ENCODE results near the gene FAM83F.

DNA sequence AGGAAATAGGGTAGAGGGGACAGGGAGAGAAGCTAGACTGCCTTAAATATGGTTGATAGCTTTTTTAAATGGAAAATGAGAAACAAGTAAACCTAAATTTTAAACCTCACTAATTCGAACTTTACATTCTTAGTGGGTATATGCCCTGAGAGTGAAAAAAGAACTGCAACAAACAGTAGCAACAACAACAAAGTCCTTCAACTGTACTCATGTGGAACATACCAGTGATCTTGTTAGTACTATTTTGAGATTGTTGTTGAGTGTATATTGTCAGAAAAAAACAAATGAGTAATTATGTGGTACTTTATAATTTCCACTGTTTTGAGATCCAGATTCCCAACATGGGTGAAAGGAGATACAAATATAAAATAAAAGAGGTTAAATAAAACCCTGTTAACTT is 94.1 kb downstream of the FAM83F start:
- TF ChIP-seq STAT1 (conservative IDR thresholded peaks at IDR 0.05) = no peak
- no peak for TF ChIP-seq NR2C2 (IDR thresholded peaks at IDR 0.05; ENCODE audit: borderline replicate concordance, control insufficient read depth, insufficient read length, low read depth)
- TF ChIP-seq, protein P1, sequence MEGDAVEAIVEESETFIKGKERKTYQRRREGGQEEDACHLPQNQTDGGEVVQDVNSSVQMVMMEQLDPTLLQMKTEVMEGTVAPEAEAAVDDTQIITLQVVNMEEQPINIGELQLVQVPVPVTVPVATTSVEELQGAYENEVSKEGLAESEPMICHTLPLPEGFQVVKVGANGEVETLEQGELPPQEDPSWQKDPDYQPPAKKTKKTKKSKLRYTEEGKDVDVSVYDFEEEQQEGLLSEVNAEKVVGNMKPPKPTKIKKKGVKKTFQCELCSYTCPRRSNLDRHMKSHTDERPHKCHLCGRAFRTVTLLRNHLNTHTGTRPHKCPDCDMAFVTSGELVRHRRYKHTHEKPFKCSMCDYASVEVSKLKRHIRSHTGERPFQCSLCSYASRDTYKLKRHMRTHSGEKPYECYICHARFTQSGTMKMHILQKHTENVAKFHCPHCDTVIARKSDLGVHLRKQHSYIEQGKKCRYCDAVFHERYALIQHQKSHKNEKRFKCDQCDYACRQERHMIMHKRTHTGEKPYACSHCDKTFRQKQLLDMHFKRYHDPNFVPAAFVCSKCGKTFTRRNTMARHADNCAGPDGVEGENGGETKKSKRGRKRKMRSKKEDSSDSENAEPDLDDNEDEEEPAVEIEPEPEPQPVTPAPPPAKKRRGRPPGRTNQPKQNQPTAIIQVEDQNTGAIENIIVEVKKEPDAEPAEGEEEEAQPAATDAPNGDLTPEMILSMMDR (IDR thresholded peaks at IDR 0.05 in 2 of 3, conservative IDR thresholded peaks at IDR 0.05 in 1 of 3; ENCODE audit: control insufficient read depth in 2 of 3, extremely low read depth in 1 of 3, insufficient read depth in 1 of 3, low read depth in 3 of 3, low read length in 3 of 3) = no peak
- TF ChIP-seq RELA (IDR thresholded peaks at IDR 0.05; ENCODE audit: borderline replicate concordance, partially characterized antibody) = no peak
- no peak for TF ChIP-seq RFX5 (IDR thresholded peaks at IDR 0.05; ENCODE audit: low read depth, low read length)
- TF ChIP-seq TCF12 (IDR thresholded peaks at IDR 0.05; ENCODE audit: low read depth, low read length) = no peak
- no peak for TF ChIP-seq CREM (IDR thresholded peaks at IDR 0.05; ENCODE audit: low read depth)
- TF ChIP-seq, protein P2, sequence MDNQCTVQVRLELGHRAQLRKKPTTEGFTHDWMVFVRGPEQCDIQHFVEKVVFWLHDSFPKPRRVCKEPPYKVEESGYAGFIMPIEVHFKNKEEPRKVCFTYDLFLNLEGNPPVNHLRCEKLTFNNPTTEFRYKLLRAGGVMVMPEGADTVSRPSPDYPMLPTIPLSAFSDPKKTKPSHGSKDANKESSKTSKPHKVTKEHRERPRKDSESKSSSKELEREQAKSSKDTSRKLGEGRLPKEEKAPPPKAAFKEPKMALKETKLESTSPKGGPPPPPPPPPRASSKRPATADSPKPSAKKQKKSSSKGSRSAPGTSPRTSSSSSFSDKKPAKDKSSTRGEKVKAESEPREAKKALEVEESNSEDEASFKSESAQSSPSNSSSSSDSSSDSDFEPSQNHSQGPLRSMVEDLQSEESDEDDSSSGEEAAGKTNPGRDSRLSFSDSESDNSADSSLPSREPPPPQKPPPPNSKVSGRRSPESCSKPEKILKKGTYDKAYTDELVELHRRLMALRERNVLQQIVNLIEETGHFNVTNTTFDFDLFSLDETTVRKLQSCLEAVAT (IDR thresholded peaks at IDR 0.05) = no peak
- TF ChIP-seq CEBPB (IDR thresholded peaks at IDR 0.05; ENCODE audit: borderline replicate concordance in 1 of 2, low read depth in 2 of 2, low read length in 2 of 2) = no peak

All from GM12878 (cell line).